Measurements from ENCODE around the gene SYCE3.

Gene SYCE3

DNA sequence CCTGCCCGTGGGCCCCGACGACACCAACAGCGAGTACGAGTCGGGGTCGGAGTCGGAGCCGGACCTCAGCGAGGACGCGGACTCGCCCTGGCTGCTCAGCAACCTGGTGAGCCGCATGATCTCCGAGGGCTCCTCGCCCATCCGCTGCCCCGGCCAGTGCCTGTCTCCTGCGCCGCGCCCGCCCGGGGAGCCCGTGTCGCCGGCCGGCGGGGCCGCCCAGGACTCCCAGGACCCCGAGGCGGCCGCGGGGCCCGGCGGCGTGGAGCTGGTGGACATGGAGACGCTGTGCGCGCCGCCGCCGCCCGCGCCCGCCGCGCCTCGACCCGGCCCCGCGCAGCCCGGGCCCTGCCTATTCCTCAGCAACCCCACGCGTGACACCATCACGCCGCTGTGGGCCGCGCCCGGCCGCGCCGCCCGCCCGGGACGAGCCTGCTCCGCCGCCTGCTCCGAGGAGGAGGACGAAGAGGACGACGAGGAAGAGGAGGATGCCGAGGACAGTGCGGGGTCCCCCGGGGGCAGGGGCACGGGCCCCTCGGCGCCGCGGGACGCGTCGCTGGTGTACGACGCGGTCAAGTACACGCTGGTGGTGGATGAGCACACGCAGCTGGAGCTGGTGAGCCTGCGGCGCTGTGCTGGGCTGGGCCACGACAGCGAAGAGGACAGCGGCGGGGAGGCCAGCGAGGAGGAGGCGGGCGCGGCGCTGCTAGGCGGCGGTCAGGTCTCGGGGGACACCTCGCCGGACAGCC lies 41.7 kb upstream of the SYCE3 start:
- no peak for DNase-seq (ENCODE audit: low read depth)
- H3K4me3 ChIP-seq (ENCODE audit: low read length): no peak overlapping the region
- TF ChIP-seq, protein P1, sequence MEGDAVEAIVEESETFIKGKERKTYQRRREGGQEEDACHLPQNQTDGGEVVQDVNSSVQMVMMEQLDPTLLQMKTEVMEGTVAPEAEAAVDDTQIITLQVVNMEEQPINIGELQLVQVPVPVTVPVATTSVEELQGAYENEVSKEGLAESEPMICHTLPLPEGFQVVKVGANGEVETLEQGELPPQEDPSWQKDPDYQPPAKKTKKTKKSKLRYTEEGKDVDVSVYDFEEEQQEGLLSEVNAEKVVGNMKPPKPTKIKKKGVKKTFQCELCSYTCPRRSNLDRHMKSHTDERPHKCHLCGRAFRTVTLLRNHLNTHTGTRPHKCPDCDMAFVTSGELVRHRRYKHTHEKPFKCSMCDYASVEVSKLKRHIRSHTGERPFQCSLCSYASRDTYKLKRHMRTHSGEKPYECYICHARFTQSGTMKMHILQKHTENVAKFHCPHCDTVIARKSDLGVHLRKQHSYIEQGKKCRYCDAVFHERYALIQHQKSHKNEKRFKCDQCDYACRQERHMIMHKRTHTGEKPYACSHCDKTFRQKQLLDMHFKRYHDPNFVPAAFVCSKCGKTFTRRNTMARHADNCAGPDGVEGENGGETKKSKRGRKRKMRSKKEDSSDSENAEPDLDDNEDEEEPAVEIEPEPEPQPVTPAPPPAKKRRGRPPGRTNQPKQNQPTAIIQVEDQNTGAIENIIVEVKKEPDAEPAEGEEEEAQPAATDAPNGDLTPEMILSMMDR (conservative IDR thresholded peaks at IDR 0.05; ENCODE audit: low read depth, low read length): no peak

DNA sequence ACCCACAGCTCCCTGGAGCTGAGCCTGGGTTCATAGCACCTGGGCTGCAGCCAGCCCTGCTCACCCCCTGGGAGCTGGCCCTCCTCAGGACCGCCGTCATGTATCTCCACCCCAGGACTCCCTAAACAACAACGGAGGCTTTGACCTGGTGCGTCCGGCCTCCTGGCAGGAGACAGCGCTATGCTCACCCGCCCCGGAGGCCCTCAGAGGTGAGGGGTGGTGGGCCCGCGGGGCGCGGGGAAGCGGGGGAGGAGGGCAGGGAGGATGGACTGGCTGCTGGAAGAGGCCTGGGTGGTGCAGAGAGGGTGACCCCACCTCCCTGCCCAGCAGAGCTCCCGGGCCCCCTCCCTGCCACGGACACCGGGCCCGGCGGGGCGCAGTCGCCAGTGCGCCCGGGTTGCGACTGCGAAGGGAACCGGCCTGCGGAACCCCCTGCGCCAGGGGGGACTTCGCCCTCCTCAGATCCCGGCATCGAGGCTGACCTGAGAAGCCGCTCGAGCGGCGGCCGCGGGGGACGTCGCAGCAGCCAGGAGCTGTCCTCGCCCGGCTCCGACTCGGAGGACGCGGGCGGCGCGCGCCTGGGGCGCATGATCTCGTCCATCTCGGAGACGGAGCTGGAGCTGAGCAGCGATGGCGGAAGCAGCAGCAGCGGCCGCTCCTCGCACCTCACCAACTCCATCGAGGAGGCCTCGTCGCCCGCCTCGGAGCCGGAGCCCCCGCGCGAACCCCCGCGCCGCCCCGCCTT lies 41.0 kb upstream of the SYCE3 start:
- TF ChIP-seq, protein P1 (conservative IDR thresholded peaks at IDR 0.05; ENCODE audit: low read depth, low read length): no peak
- DNase-seq (ENCODE audit: low read depth): no peak
- no peak overlapping the region for H3K4me3 ChIP-seq (ENCODE audit: low read length)

DNA sequence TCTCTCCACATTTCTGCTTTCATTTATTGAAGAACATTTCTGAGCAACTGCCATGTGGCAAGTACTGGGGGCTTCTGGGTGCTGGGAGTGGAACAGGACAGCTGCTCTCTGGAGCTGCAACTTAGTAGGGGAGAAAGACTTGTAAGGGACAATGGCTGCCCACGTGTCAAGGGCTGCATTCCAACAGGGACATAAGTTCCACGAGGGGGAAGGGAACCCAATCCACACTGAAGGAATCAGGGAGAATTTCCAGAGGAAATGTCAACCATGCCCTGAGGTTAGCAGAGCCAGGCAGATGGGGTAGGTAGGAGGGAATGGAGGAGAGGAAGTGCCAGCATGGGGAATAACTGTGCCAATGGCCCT lies 39.6 kb upstream of the SYCE3 start:
- DNase-seq (ENCODE audit: low read depth): no peak
- TF ChIP-seq, protein P1 (conservative IDR thresholded peaks at IDR 0.05; ENCODE audit: low read depth, low read length): no peak
- no peak overlapping the region for H3K4me3 ChIP-seq (ENCODE audit: low read length)

GRCh38 chr22:50601669-50602337 lies 39.1 kb upstream of the SYCE3 start:
- DNase-seq (ENCODE audit: low read depth): no peak
- H3K4me3 ChIP-seq (ENCODE audit: low read length): no peak overlapping the region
- TF ChIP-seq, protein P1 (conservative IDR thresholded peaks at IDR 0.05; ENCODE audit: low read depth, low read length): no peak

DNA sequence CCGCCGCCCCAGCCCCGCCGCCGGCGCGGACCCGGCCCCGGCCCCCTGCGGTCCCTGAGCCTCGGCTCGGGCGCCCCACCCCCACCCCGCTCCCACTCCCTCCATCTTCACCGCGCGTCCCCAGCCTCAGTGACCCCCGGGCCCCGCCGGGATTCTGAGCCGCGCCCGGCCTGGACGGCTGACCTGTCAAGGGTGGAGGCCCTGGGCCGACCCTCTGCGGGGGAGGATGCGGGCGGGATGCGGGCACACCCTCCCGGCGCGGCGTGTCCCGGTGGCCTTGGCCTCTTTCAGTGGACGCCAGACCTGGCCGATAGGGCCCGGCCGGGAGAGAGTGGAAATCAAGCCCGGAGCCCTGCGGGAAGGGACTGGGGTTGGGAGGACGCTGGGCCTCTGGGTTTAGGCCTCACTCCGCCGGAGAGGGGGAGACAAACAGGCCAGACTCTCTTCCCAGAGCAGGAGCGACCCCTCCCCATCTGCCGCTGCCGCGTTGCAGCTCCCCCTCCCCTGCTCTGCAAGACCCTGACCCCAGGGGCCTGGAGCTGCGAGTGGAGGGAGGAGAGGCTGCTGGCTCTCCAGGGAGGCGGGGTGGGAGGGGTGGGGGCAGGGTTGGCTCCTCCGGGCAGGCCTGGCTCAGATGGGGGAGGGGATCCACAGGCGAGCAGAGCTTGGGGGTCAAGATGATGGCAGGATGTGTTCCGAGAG lies 38.4 kb upstream of the SYCE3 start:
- DNase-seq (ENCODE audit: low read depth): no peak
- TF ChIP-seq, protein P1 (conservative IDR thresholded peaks at IDR 0.05; ENCODE audit: low read depth, low read length): no peak
- no peak overlapping the region for H3K4me3 ChIP-seq (ENCODE audit: low read length)

DNA sequence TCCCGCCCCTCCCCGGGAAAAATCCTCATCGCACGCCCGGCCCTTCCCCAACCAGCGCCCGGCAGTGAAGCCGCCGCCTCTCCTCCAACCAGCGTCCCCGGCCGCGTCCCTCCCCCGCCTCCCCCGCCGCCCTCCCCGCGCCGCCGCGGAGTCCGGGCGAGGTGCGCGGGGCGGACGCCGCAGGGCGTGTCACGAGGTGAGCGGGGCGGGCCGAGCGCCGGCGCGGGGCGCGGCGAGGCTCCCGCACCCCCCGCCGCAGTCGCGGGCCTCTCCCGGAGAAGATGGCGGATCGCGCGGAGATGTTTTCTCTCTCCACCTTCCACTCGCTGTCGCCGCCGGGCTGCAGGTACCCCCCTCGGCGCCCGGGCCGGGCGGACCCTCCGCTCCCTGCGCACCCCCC lies 37.8 kb upstream of the SYCE3 start, which contains the start of gene MAPK8IP2:
TSS of gene MAPK8IP2 (plus strand) at position 256 of the 400 bp plus-strand sequence. CDS start at position 282, 26 bp downstream.
- TF ChIP-seq, protein P1 (conservative IDR thresholded peaks at IDR 0.05; ENCODE audit: low read depth, low read length): no peak
- H3K4me3 ChIP-seq (ENCODE audit: low read length): no peak within 1 kb of the TSS
- DNase-seq (ENCODE audit: low read depth): no peak
